Astrocyte (in vitro differentiated cells and primary cell): ENCODE data around the gene TOP1. TPM values are rescaled to one million over a fixed set of nuclear protein-coding genes. Genes with fewer than 3 reads are reported as not detected.

Experiments used
- DNase-seq: peaks from one replicate; pipeline ENCODE4 v3.0.0-alpha.2; 2010; ENCODE audit warnings: low read depth
- FAIRE-seq: peaks from 2 replicates; lab custom pipeline; 2011; peaks lifted over from hg19 to GRCh38; lab: Jason Lieb, UNC
- H2AFZ ChIP-seq: 2 replicates; pipeline ENCODE4 v1.6.0; 2012; ENCODE audit warnings: low read depth, low read length, inconsistent platforms
- H3K27ac ChIP-seq: 2 replicates; pipeline ENCODE4 v1.5.1; 2011; ENCODE audit warnings: low read depth, low read length, inconsistent platforms
- H3K27me3 ChIP-seq: 2 replicates; pipeline ENCODE4 v1.6.0; 2011; ENCODE audit warnings: low read length, inconsistent platforms; ENCODE audit not compliant: insufficient read depth
- H3K36me3 ChIP-seq: 2 replicates; pipeline ENCODE4 v1.5.1; 2011; ENCODE audit warnings: low read length, inconsistent platforms; ENCODE audit not compliant: insufficient read depth
- H3K4me1 ChIP-seq: 2 replicates; pipeline ENCODE4 v1.5.1; 2011; ENCODE audit warnings: low read length, inconsistent platforms; ENCODE audit not compliant: insufficient read depth
- H3K4me2 ChIP-seq: 2 replicates; pipeline ENCODE4 v1.6.0; 2012; ENCODE audit warnings: low read length, inconsistent platforms
- H3K4me3 ChIP-seq: 2 replicates; pipeline ENCODE4 v1.5.1; 2011; ENCODE audit warnings: low read depth, mild to moderate bottlenecking, low read length, inconsistent platforms; ENCODE audit not compliant: insufficient read depth
- H3K79me2 ChIP-seq: 2 replicates; pipeline ENCODE4 v1.6.0; 2012; ENCODE audit warnings: mild to moderate bottlenecking, low read length, inconsistent platforms; ENCODE audit not compliant: insufficient read depth
- H3K9ac ChIP-seq: 2 replicates; pipeline ENCODE4 v1.6.0; 2012; ENCODE audit warnings: mild to moderate bottlenecking, low read length, inconsistent platforms
- H3K9me3 ChIP-seq: 2 replicates; pipeline ENCODE4 v1.5.1; 2012; ENCODE audit warnings: low read depth, mild to moderate bottlenecking, low read length, inconsistent platforms; ENCODE audit not compliant: insufficient read depth
- H4K20me1 ChIP-seq: 2 replicates; pipeline ENCODE4 v1.6.0; 2012; ENCODE audit warnings: low read length, inconsistent platforms; ENCODE audit not compliant: insufficient read depth
- H3K27ac Mint-ChIP-seq: one replicate; pipeline ENCODE4 v1.8.0; 2021; ENCODE audit warnings: mild to moderate bottlenecking, mixed read lengths; ENCODE audit not compliant: unreplicated experiment
- H3K27me3 Mint-ChIP-seq: one replicate; pipeline ENCODE4 v1.8.0; 2021; ENCODE audit warnings: low read depth, mixed read lengths; ENCODE audit not compliant: unreplicated experiment
- H3K36me3 Mint-ChIP-seq: one replicate; pipeline ENCODE4 v1.8.0; 2021; ENCODE audit warnings: low read depth, mixed read lengths; ENCODE audit not compliant: unreplicated experiment
- H3K4me1 Mint-ChIP-seq: one replicate; pipeline ENCODE4 v1.8.0; 2021; ENCODE audit warnings: low read depth, mixed read lengths; ENCODE audit not compliant: unreplicated experiment
- H3K4me3 Mint-ChIP-seq: one replicate; pipeline ENCODE4 v1.8.0; 2021; ENCODE audit warnings: mild to moderate bottlenecking, moderate library complexity, mixed read lengths; ENCODE audit not compliant: unreplicated experiment
- H3K9me3 Mint-ChIP-seq: one replicate; pipeline ENCODE4 v1.8.0; 2021; ENCODE audit warnings: mild to moderate bottlenecking, mixed read lengths; ENCODE audit not compliant: unreplicated experiment
- CTCF ChIP-seq: IDR thresholded peaks from 2 replicates; pipeline ENCODE4 v1.5.1; 2011; ENCODE audit warnings: low read depth, mild to moderate bottlenecking, inconsistent platforms, low read length, moderate library complexity; ENCODE audit not compliant: insufficient read depth
- EZH2 ChIP-seq: IDR thresholded peaks from 2 replicates; pipeline ENCODE4 v1.6.1; 2012; ENCODE audit warnings: mild to moderate bottlenecking, low read length, inconsistent platforms; ENCODE audit not compliant: insufficient read depth
- total RNA-seq: library from RNA; stranded (reverse); gene quantifications from 2 replicates; pipeline ENCODE4 v1.2.1, GENCODE V29; 2021

The TOP1 gene
- total RNA-seq, 1 donor from 2014 or later: 63.5 TPM

- Mint-ChIP-seq H3K27me3 (no peaks in the 10 kb centered on the region), H3K36me3 (peaks cover 4% of the 10 kb centered on the region), H3K4me1 (peaks cover 69% of the 10 kb centered on the region), H3K9me3 (no peaks in the 10 kb centered on the region), H3K4me3 (no peak overlapping the region), H3K27ac (no peak overlapping the region)
- H3K27ac ChIP-seq: no peak overlapping the region
- FAIRE-seq (no peak), DNase-seq (peak; percentile 79)
- no peak overlapping the region for H2AFZ ChIP-seq
- peaks cover 97% of the 10 kb centered on the region for H3K79me2 ChIP-seq
- peaks cover 28% of the 10 kb centered on the region for H3K4me1 ChIP-seq
- H3K27me3 ChIP-seq: no peaks in the 10 kb centered on the region
- H3K9me3 ChIP-seq: no peaks in the 10 kb centered on the region
- no peak for TF ChIP-seq CTCF
- no peak for TF ChIP-seq EZH2
- peak overlapping the region; percentile 25 for H3K4me2 ChIP-seq
- H3K36me3 ChIP-seq: no peaks in the 10 kb centered on the region
- no peak overlapping the region for H3K9ac ChIP-seq
- H3K4me3 ChIP-seq: no peak overlapping the region
- peaks cover 94% of the 10 kb centered on the region for H4K20me1 ChIP-seq
Measured at GRCh38 chr20:41052742-41053419, 24.3 kb downstream of the TOP1 start.

- H4K20me1 ChIP-seq: peaks cover 92% of the 10 kb centered on the region
- H3K4me2 ChIP-seq: no peak overlapping the region
- H3K9me3 Mint-ChIP-seq: no peaks in the 10 kb centered on the region
- TF ChIP-seq CTCF (no peak), EZH2 (no peak)
- peaks cover 27% of the 10 kb centered on the region for H3K4me1 ChIP-seq
- no peaks in the 10 kb centered on the region for H3K9me3 ChIP-seq
- no peak overlapping the region for H2AFZ ChIP-seq
- no peak overlapping the region for H3K27ac ChIP-seq
- H3K27me3 ChIP-seq: no peaks in the 10 kb centered on the region
- no peak overlapping the region for H3K9ac ChIP-seq
- no peak overlapping the region for H3K4me3 ChIP-seq
- no peak for DNase-seq
- H3K36me3 ChIP-seq: no peaks in the 10 kb centered on the region
- peaks cover 4% of the 10 kb centered on the region for H3K36me3 Mint-ChIP-seq
- no peak for FAIRE-seq
- H3K4me1 Mint-ChIP-seq: peaks cover 69% of the 10 kb centered on the region
- no peaks in the 10 kb centered on the region for H3K27me3 Mint-ChIP-seq
- no peak overlapping the region for H3K27ac Mint-ChIP-seq
- H3K79me2 ChIP-seq: peaks cover 96% of the 10 kb centered on the region
- no peak overlapping the region for H3K4me3 Mint-ChIP-seq
Measured at GRCh38 chr20:41054070-41054846, 25.6 kb downstream of the TOP1 start.
